Ovary (tissue), 9 donors: ENCODE data around the gene ARHGAP28. TPM values are rescaled to one million over a fixed set of nuclear protein-coding genes. Genes with fewer than 3 reads are reported as not detected.
A peak's percentile ranks its signal among the peaks of the same experiment; 100 is the strongest.

Source experiments
- DNase-seq, 5 donors: peaks; one replicate each; pipeline ENCODE4 v3.0.0-alpha.2; 2019 to 2020
- H3K27ac ChIP-seq, 2 donors: fragments of 200-600 bp; one replicate each; pipeline versions ENCODE4 v1.5.1 to v1.8.0; 2019 to 2022
- H3K27me3 ChIP-seq: fragments of 200-600 bp; one replicate; pipeline ENCODE4 v1.8.0; 2022
- H3K36me3 ChIP-seq: fragments of 200-600 bp; sonication (generic); one replicate; pipeline ENCODE4 v1.5.1; 2019
- H3K4me1 ChIP-seq: one replicate; pipeline ENCODE4 v1.8.1; 2013; ENCODE audit warnings: mild to moderate bottlenecking, moderate library complexity; ENCODE audit not compliant: insufficient read depth
- H3K4me3 ChIP-seq: fragments of 200-600 bp; sonication (generic); one replicate; pipeline ENCODE4 v1.5.1; 2017
- H3K9me3 ChIP-seq, 2 donors: fragments of 200-600 bp in 1 of 2; sonication (generic) in 1 of 2; one replicate each; pipeline versions ENCODE4 v1.5.1 to v1.8.1; 2013 to 2019; ENCODE audit warnings: mild to moderate bottlenecking in 1 of 2, moderate library complexity in 1 of 2
- CTCF ChIP-seq, 3 donors: fragments of 450-650 bp in 2 of 3; fragments of 200-600 bp in 1 of 3; IDR thresholded peaks; one replicate each; pipeline versions ENCODE4 v1.5.1 to v1.8.0; 2016 to 2022; ENCODE audit warnings: antibody characterized with exemption in 3 of 3, mild to moderate bottlenecking in 1 of 3
- EP300 ChIP-seq: sonication (generic); formaldehyde crosslinking; IDR thresholded peaks from one replicate; pipeline ENCODE4 v1.6.1; 2017; ENCODE audit warnings: antibody characterized with exemption
- POLR2A ChIP-seq: fragments of 450-650 bp; IDR thresholded peaks from one replicate; pipeline ENCODE4 v1.6.1; 2017; ENCODE audit warnings: antibody characterized with exemption, mild to moderate bottlenecking, moderate library complexity
- WGBS, 3 donors: extraction: QIAGEN DNeasy Blood & Tissue Kit in 1 of 3; methylation state at CpG; one replicate each; pipeline versions ENCODE4 v1.1.5 to v1.1.7; 2013 to 2017; 5-methylcytosine and 5-hydroxymethylcytosine counted together
- intact Hi-C, 4 donors: fragments of 100-400 bp; cut with DNase I; formaldehyde crosslinking; loops; one replicate each; pipeline versions ENCODE4 v1.11.0 to v1.15.1; 2022 to 2023
- polyA plus RNA-seq, 2 donors: library from polyadenylated mRNA; stranded (reverse); fragments of 200-250 nt in 1 of 2; fragments of 350-450 nt in 1 of 2; fragmentation: Illumina TruSeq in 1 of 2; extraction: RNeasy Lipid Tissue Mini Kit (QIAGEN cat#74804) in 1 of 2; gene quantifications; one replicate each; pipeline ENCODE4 v1.2.3, GENCODE V29; 2013 to 2014
- total RNA-seq, 7 donors: library from RNA; depleted of rRNA in 2 of 7; stranded (reverse); fragments of >200 nt in 2 of 7; fragmentation: NEBNext Ultra II Directional in 3 of 7; extraction: Animal tissue kit (Norgen Biotek cat#: 25700) in 3 of 7; gene quantifications; one replicate each; pipeline versions ENCODE4 v1.1.0 to v1.2.4, GENCODE V29; 2016 to 2023
- donor health status: DM: no; HTN: no; CAD: no; lungs with moderate emphysema.
- donor health status: DM: no; HTN: no; CAD: no.
- donor health status: Bipolar disorder and iron deficiency.
- donor health status: DM: yes; HTN: yes; CAD: no.
- donor health status: DM: no; HTN: no; CAD: no.
- donor health status: DM: yes; HTN: yes; CAD: no.

The ARHGAP28 gene
- total and polyA plus RNA-seq, 9 donors = 5.9 to 28.7 (median 16.9) TPM

GRCh38 chr18:6751222-6751621, 21.7 kb downstream of the ARHGAP28 start:
- Histone ChIP-seq H3K27ac (peak overlapping the region; percentile 2 to 70), H3K36me3 (no peaks in the 10 kb centered on the region), H3K9me3 (no peaks in the 10 kb centered on the region), H3K4me3 (no peak overlapping the region), H3K4me1 (peaks cover 8% of the 10 kb centered on the region), H3K27me3 (no peaks in the 10 kb centered on the region)
- intact Hi-C loops = no loop called here
- 55 to 64% (median 64%) methylated on average over 2 of the region's 2 CpGs for WGBS, 3 donors
- no peak for DNase-seq
- TF ChIP-seq POLR2A (no peak), EP300 (no peak), CTCF (IDR thresholded peaks at IDR 0.05) (no peak)

DNA sequence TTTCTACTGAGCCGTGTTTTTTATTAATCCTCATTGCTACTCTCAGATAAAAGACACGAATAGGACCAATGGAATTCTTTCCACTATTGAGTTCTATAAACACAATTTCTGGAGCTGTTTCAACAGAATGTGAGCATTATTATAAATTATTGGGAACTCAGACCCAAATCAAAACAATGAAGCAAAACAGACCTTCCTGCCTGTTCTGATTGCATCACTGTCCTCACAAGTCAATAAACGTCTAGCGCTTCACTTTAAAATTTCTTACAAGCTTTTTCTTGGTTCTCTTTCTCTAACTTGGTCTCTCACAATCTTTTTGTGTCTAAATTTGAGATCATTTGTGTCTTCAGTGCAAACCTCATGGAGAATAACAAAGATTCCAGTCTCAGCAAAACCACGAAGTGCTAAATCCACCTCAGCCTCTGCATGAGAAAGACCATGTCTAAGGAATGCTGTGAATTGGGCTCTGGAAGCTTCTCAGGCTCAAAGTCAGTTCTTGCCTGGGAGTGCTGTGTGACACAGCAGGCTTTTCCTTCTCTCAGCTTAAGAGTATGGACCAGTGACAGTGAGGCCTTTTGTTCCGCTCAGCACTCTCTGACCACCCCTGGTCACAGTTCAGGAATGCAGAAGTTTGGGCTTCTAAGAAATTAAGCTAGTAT, 22.8 kb downstream of the ARHGAP28 start:
- TF ChIP-seq POLR2A (no peak), CTCF (IDR thresholded peaks at IDR 0.05) (no peak), EP300 (no peak)
- H3K4me3 ChIP-seq = no peak overlapping the region
- no peaks in the 10 kb centered on the region for H3K9me3 ChIP-seq
- peak overlapping the region in 1 of 2 donors; percentile 70 for H3K27ac ChIP-seq
- peaks cover 8% of the 10 kb centered on the region for H3K4me1 ChIP-seq
- WGBS, 3 donors = 18 to 27% (median 19%) methylated on average over 6 of the region's 6 CpGs
- H3K27me3 ChIP-seq = no peaks in the 10 kb centered on the region
- intact Hi-C loops = no loop called here
- peak in 1 of 5 donors; percentile 19 for DNase-seq
- no peaks in the 10 kb centered on the region for H3K36me3 ChIP-seq

- TF ChIP-seq EP300 = no peak
- no peak for TF ChIP-seq CTCF (IDR thresholded peaks at IDR 0.05)
- TF ChIP-seq POLR2A = no peak
- DNase-seq = no peak
- intact Hi-C loops = no loop called here
- Histone ChIP-seq H3K36me3 (no peaks in the 10 kb centered on the region), H3K4me1 (peaks cover 2% of the 10 kb centered on the region), H3K9me3 (no peaks in the 10 kb centered on the region), H3K27me3 (no peaks in the 10 kb centered on the region), H3K4me3 (no peak overlapping the region), H3K27ac (no peak overlapping the region)
- 92 to 98% (median 94%) methylated on average over 5 of the region's 5 CpGs for WGBS, 3 donors
Observed at GRCh38 chr18:6755107-6755506, 25.6 kb downstream of the ARHGAP28 start.

DNA sequence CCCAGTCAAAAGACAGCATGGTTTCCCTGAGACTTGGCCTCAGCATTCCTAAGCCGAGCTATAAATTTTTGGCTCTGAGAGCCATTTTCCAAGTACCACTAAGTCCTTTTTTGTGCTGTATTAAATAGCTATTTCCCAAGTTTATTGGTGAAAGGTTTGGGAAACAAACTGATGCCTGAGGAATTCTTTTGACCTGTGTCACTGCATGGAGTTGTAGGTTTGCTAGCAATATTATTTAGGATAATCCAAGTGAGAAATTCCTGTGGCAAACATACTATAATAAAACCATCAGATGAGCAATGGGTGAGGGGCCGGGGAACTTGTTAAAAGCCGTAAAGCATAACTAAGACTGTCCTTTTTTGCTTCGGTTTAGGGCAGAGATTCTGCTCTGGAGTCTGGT, 28.4 kb downstream of the ARHGAP28 start:
- no peak for TF ChIP-seq EP300
- no peak for TF ChIP-seq POLR2A
- no peak for TF ChIP-seq CTCF (IDR thresholded peaks at IDR 0.05)
- Histone ChIP-seq H3K36me3 (no peaks in the 10 kb centered on the region), H3K4me1 (no peaks in the 10 kb centered on the region), H3K27me3 (no peaks in the 10 kb centered on the region), H3K4me3 (no peak overlapping the region), H3K9me3 (no peaks in the 10 kb centered on the region), H3K27ac (no peak overlapping the region)
- 78 to 85% (median 81%) methylated on average over 4 of the region's 4 CpGs for WGBS, 3 donors
- DNase-seq = no peak
- intact Hi-C loops = no loop called here
